A549 treated with ZK216348 at 1 μM for 4 hours (cell line): ENCODE results near the gene NIPAL4. TPM values are rescaled to one million over a fixed set of nuclear protein-coding genes. Genes with fewer than 3 reads are reported as not detected.

Experiments
- total RNA-seq: library from RNA; stranded (reverse); fragments of 200-300 nt; extraction: Qiagen RNA extraction; gene quantifications from 5 replicates; pipeline ENCODE4 v1.2.3, GENCODE V29; 2022; ENCODE audit warnings: low read depth

The NIPAL4 gene
- 9.6 to 14.1 TPM (median 11.5 TPM) in 5 replicates for total RNA-seq

GRCh38 chr5:157459715-157460599 lies at the start of gene NIPAL4:
Gene NIPAL4, plus strand, starts transcription at chr5:157460213. Its CDS starts 108 bp downstream, at chr5:157460321.

Other genes with a start within 250 kb of the NIPAL4 start
- gene CYFIP2, start 194.1 kb upstream of the NIPAL4 start, total RNA-seq, result 13.9 to 24.4 TPM (median 21.5 TPM) in 5 replicates
- gene ADAM19, start 115.6 kb downstream of the NIPAL4 start, total RNA-seq, result 10.0 to 14.6 TPM (median 13.7 TPM) in 5 replicates
- gene SOX30, start 192.2 kb downstream of the NIPAL4 start, total RNA-seq, result not detected in 5 replicates
- not detected in 5 replicates for gene C5orf52, start 211.3 kb downstream of the NIPAL4 start, total RNA-seq